Hippocampal formation (tissue), 2 donors: ENCODE data around the gene TFEB.

Experiments
- DNase-seq, 2 donors: peaks; one replicate each; lab custom pipeline; 2025; lab: John Stamatoyannopoulos, UW

The TFEB gene

DNA sequence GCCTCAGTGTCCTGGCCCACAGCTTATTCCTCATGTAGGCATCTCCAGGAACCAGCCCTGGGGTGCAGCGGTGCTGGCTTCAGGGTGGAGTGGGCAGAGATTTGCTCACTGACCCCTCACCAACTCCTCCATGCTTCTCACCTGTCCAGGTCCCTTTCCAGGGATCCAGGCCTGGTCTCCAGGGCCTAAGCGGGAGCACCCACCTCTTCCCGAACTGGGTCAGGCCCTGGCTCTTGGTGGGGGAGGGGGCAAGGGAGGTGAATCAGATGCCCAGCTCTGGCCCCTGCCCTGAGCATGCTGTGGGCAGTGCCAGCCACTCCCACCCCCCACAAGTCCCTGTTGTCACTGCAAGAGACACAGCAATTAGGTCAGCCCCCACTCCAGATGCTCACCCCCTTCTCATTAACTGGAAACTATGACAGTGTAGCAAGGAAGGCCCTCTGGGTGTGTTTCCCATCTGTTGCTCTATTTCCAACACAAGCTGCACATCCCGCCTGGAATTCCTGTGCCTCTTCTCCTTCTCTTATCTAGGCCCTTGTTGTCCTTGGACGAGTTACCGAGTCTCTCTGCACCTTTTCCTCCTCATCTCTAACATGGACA is 60.1 kb downstream of the TFEB start:
- DNase-seq: no peak

DNA sequence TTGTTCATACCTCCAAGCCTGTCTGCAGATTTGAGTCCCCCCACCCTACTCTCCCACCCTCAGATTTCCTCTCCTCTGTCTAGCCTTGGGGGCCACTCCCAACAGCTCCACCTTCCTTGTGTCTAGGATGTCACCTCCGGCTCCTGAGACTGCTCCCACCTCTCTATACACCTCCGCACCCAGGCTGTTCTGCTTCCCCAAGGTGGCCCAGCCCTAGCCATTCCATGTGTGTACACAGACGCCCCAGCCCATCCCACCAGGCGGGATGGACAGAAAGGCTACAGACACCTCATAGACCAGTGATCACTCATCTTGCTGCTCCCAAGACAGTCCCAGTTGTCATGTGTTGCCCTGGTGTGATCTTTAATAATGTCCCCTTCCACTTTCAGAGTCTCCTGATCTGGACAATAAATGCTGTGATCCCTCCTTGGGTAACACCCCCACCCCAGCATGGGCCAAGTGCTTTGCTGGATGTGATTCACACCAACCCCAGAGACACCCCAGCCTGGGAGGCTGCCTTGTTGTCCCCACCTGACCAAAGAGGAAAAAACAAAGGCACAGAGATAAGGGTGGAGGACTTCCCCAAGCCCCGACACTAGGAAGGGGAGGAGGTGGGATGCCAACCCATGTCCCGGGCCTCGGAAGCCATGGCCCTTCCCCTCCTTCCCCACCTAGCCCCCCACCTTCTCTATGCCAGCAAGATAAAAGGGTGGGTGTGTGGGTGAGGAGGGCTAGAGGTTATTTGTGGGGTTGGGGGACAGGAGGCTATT is 61.0 kb downstream of the TFEB start:
- DNase-seq: no peak

DNA sequence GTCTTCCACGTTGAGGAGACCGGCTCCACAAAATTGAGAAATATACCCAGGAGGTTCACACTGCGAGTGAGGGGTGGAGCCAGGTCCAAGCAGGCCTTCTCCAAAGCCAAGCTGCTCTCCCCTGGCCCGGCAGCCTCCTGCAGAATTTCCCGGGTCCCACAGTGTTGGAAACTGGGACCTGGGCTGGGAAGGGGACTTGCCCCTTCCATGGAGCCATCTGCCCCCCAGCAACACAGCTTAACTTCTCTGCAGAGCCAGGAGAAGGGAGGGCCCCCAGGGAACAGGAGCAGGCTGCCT is 61.8 kb downstream of the TFEB start:
- no peak for DNase-seq

DNA sequence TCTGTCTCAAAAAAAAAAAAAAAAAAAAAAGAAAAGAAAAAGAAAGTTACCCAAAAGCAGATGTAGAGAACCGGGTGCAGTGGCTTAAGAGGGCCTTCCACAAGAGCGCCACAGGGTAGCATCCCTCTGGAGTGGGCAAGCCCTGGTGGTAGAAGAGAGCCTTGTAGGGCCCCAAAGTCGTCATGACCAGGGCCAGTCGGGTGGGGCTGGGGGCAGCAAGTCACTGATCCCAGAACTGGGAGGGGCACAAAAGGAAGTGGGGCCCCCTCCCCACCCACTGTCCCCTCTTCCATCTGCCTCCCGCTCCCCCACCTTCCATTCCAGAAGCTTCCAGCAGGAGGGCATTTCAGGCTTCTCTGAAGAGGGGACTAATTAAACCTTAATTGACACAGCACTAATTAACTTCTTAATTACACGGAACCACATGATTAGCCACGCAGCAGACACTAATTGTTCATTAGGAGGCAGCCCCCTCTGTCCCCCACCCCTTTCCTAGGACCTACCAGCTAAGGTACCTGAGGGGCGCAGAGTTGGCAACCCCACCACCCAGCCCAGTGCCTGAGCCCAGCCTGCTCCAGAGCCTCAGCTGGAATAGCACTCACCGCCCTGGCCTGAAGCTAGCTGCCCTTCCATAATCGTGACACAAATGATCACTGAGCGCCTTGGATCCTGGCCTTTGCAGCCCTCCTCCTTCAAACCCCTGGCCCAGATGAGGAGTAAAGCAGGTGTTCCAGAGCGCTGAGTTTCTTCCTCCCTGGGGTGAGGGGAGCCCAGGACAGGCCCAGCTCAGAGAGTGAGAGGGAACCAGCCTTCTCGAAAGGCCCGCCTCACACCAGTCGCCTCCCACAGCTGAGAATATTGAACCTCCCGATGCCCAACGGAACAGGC is 62.3 kb downstream of the TFEB start:
- DNase-seq: no peak

DNA sequence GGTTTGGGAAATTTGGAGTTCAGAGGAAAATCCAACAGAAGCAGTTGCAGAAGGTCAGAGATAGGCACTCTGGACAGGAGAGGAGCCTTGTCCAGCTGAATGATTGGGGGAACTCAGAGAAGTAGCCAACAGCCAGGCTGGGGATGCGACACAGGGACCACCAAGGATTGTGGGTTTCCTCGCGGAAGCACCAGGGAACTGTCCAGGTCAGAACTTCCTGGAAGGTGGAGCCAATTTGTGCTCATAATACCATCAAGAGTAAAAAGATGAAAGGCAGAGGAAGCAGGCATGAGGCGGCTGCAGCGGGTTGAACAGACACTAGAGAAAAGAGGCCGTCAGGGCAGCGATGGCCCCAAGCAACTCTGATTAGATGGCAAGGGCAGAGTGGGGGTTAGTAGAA is 63.4 kb downstream of the TFEB start:
- DNase-seq: no peak

DNA sequence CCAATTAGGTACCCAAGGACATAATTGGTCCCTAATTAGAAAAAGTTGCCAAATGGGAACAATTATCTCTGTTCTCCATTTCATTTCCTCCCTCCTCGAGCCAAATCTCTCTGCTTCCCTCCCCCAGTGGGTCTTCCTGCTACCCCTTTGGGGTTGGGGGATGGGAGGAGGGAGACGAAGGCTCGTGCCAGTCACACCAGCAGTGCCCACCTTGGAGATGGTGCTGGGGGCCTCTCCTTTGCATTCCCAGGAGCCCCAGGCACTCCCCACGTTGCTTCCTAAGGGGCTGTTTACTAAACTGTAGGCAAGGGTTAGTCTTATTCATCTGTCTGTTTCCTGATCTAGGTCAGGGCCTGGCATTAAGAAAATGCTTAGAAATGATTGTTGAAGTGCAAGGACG is 64.0 kb downstream of the TFEB start:
- DNase-seq: no peak

DNA sequence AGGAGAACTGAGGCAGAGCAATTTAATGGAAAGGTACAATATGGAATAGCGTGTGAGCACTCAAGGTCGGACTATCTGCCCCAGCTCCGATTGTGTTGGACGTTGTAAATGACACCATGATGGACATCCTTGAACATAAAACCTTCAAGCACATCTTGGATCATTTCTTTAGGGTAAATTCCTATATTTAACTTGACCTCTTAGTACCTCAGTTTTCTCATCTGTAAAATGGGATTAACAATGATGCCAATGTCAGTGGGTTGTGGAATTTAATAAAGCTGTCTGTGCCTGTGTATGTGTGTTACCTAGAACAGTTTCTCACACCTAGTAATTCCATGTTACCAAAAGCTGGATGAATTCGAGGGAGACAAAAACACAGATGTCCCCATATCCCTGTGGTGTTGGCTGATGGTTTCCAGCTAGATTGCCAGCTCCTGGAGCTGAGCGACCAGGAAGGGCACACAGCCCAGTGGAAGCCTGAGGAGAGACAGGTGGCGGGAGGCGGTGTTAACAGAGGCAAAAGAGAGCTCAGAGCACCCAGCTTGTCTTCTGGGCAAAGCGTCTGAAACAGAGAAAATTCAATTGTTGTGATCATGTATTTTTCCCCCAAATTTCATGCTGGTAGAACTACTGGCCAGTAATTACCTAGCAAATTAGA is 64.6 kb downstream of the TFEB start:
- DNase-seq: no peak

DNA sequence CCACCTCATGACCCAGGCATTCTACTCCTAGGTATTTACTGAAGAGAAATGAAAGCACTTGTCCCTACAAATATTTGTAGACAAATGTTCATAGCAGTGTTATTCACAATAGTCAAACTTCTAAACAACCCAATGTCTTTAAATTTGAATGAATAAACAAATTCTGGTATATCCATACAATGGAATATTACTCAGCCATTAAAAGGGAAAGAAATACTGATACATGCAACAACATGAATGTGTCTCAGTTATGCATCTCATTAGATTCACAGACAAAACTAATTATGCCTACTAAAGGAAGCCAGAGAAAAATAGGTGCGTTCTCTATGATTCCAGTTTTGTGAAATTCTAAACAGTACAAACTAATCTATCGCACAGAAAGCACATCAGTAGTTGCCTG is 66.4 kb downstream of the TFEB start:
- DNase-seq: no peak

DNA sequence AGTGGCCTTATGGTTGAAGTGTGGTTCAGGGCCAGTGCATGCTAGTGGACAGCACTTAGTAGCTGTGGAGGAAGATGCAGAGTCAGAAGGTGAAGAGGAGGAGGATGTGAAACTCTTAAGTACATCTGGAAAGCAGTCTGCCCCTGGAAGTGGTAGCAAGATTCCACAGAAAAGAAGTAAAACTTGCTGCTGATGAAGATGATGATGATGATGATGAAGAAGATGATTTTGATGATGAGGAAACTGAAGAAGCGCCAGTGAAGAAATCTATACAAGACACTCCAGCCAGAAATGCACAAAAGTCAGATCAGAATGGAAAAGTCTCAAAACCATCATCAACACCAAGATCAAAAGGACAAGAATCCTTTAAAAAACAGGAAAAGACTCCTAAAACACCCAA is 68.2 kb downstream of the TFEB start:
- DNase-seq: no peak

DNA sequence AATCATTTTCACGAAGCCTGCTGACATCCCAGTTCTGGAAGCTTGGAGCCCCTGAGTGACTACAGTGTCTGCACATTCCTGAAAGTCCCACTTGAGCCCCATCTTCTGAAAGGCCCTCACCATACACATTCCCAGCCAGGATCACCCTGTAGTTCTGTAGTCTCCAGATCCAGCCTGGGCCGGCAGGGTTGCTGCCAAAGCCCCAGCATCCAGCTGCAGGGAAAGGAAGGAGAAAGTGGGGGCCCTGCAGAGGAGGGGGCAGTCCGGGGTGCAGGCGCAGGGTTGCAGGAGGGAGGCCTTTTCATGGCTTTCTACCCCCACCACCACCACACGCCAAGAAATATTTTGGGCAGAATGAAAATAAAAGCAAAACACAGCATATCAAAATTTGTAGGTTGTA is 71.1 kb downstream of the TFEB start:
- DNase-seq: no peak

DNA sequence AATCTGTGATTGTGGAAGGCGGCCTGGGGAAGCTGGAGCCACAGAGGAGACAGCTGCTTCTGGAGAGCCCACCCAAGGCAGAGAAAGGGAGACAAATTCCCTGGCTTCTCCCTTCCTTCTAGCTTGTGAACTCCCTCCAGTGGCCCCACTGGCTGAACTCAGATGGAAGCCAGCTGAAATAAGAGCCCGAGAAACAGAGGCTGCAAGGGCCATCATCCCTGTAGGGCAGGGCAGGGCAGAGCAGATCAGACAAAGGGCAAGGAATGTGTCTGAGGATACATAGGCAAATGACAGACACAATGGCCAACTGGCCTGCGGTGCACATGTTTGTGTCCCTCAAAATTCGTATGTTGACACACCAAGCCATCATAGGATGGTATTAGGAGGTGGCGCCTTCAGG is 71.8 kb downstream of the TFEB start:
- DNase-seq: no peak

DNA sequence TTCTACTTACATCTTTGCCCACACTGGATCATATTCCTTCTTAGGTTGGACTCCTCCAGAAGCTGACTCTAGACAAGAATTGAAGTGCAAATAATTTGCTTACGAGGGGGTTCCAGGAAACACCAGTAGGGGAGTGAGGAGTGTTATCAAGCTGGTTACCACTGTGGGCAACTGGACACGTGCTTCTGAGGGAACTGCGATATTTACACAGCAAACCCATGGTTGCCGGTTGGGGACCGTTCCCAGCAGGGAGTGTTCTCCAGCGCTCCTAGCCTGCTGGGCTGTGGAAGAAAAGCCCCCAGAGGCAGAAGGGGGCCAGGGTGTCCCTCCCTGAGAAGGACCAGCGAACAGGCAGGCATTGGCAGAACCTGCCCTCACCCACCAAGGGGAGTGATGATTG is 75.5 kb downstream of the TFEB start:
- no peak for DNase-seq

DNA sequence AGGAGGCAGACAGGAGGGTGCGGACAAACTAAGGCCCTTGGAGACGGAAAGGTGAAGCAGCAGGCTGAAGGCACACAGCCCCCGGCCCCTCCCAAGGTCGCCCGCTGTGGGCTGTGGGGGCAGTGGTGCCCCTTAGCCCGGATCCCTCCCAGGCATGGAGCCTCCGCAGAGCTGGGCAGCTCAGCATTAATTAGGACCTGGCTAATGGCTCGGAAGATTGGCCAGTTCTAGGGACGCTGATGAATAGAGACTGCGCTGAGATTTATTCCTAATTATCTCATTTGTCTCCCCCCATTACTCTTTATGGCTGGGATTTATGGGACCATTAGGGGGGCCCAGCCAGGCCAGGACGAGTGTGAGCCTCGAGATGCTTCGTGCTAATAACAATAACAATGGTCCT is 76.8 kb downstream of the TFEB start:
- DNase-seq: no peak

DNA sequence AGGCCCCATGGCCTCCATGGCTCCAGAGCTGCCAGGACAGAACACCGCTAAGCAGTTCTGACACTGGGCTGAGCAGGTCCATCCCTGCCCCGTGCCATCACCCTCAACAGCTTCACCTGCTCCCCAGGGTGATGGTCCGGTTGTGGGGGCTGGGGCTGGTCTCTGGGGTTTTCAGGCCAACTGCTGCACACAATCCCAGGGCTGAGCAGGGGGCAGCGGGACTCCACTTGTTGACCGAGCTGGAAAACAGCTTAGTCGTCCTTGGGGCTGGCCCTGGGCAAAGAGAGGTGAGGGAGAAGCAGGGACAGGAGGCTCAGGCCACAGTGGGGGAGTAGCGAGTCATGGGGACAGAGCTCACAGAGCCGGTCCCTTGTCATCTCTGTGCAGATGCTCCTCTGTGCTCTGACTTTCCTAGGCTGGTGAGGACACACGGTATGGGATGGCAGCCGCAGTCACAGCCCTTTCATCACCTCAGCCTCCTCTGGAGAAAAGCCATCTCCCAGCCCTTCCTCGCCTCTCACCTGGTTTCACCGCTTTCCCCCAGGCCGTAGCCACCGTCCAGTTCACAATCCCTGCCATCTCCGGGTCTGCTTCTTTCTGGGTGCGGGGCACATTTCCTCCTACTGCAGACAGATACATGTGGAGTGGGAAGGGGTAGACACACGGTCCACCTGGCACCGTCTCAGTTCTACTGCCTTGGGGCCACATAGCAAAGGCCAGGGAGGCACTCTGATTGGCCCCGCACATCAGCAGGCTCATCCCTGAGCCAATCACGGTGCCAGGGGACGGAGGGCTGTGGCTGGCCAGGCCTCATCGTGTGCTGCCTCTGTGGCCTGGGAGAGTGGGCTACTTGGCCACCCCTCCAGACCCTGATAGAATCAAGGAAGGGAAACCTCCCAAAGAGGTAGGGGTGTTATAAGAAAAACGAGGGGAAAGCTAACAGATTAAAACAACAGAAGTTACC is 78.0 kb downstream of the TFEB start:
- no peak for DNase-seq

DNA sequence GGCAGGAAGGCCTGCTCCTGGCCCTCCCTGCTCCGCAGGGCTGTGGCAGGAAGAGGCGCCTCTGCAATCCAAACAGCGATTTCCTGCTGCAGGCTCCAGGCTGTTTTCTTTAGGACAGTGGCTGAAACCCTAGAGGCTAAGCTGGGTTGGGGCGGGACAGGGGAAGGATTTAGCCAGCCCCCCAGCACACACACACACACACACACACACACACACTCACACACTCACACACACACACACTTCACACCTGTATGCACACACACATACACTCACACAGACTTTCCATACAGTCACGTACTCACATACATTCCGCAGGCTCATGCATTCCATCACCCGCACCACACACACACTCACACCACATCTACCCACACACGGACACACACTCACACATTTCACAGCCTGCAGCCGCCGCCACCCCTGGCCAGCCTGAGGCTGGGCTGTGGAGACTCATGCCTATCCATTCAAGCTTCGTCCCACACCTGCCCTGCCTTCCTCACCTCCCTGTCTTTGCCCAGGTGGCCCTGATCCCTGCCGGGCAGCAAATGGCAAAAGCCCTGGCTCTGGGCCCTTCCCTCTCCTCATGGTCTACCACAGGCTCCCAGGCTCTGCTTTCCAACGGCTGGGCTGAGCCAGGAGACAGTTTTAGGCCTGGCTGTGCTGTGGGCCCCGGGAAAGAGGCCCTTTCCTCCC is 79.3 kb downstream of the TFEB start:
- no peak for DNase-seq

DNA sequence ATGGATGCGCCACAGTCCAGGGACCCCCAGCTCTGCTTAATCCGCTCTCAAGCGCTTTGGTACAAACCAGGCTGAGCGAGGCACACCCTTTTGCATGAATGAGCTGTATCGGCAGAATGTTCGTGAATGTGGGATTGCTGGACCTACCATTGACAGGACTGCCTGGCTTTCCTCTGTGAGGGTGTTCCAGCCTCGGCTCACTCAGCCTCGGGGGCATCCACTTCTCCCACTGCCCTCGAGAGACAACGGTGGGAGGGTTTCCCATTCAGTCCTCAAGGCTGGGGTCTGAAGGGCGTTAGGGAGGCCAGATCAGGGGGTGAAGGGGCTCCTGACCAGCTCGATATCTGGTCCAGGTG is 79.8 kb downstream of the TFEB start:
- no peak for DNase-seq

DNA sequence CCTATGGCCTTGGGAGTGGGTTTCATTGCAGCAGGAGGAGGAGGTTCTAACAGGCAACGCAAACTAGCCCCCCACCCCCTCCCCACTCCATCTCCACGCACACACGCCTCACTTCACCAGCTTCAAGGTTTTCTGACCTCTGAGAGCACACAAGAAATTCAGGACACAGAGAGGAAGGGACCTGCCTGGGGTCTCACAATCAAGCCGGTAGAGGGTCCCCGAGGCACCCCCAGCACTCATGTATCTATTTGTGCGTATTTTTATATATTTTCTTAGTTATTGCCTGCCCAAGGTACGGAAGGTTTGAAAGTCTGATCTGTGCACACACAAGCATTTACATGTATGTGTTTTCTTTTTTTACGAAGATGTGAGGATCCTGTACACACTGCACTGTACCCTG is 80.2 kb downstream of the TFEB start:
- no peak for DNase-seq

DNA sequence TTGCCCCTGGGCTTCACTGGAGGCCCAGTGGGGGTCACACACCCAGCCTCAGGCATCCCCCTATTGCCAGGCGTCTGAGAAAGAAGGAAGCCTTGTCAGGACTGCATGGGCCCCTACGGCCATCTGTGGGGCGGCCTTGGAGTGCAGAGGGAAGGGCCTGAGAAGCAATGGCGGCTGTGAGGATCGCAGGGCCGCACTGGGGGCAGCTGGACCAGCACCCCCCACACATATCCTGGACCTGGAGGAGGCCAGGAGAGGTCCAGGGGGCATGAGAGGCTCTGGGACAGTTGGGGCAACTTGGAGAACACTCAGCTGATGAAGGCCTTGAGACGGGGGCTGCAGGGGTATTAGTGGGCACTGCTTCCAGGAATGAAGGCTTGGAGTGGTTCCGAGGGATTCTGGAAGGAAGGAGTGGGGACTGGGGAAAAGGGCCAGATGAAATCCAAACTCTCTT is 80.7 kb downstream of the TFEB start:
- no peak for DNase-seq

DNA sequence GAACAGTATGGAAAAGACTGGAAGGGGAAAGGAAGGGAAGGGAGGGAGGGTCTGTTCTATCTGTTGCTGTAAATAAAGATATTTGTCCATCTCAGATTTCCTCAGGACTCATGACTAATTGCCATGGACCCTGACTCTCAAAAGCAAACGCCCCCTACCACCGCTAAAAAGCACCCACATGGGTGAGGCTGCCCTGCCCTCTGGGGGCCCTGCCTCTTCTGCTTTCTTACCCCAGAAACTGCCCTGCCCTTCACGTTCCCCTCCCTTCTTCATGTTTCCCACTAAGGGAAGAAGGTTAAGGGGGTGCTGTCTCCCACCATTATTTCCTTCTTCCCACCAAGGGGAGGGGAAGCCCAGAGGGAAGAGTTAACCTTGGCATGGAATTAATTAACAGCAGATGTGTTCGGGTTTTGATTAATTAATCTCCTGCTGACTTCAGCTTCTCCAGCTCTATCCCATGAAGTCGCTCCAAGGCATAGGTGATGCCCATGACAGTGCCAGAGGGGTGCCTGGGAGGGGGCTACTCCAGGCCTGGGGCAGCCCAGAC is 81.2 kb downstream of the TFEB start:
- no peak for DNase-seq

DNA sequence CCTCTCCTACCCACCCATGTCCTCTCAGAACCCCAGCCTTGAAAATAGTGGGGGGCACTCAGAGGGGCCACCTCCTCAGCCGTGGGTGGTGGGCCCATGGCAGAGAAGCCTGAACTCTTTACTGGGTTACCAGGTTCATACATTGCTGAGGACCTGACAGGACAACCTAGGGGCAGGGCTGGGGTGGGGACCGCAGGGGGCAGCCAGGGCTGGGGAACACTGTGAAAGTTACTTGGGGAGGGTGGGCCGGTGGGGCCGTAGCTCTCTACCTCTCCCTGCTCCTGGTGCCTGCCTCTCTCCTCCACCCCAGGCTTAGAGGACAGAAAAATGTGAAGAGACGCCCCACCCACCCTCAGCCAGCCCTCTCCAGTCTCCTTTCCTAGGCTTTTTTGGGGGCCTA is 81.7 kb downstream of the TFEB start:
- DNase-seq: no peak
